ENCODE measurements around the gene SNX5.

Gene SNX5

GRCh38 chr20:17992224-17992637 lies 23.6 kb upstream of the SNX5 start:
- DNase-seq (ENCODE audit: extremely low read depth, low read depth) = no peak
- TF ChIP-seq CTCF (IDR thresholded peaks at IDR 0.05; ENCODE audit: low read depth, low read length) = no peak

- no peak for TF ChIP-seq CTCF (IDR thresholded peaks at IDR 0.05; ENCODE audit: low read depth, low read length)
- no peak for DNase-seq (ENCODE audit: extremely low read depth, low read depth)
Observed at GRCh38 chr20:17990278-17990972, 21.8 kb upstream of the SNX5 start.

- no peak for TF ChIP-seq CTCF (IDR thresholded peaks at IDR 0.05; ENCODE audit: low read depth, low read length)
- no peak for DNase-seq (ENCODE audit: extremely low read depth, low read depth)
Observed at GRCh38 chr20:17987988-17988387, 19.4 kb upstream of the SNX5 start.

- TF ChIP-seq CTCF (IDR thresholded peaks at IDR 0.05; ENCODE audit: low read depth, low read length) = no peak
Observed at GRCh38 chr20:17985388-17986018, 16.9 kb upstream of the SNX5 start.

GRCh38 chr20:17976305-17976704 lies 7.7 kb upstream of the SNX5 start:
- no peak for TF ChIP-seq CTCF (IDR thresholded peaks at IDR 0.05; ENCODE audit: low read depth, low read length)
- no peak for DNase-seq (ENCODE audit: extremely low read depth, low read depth)

More at GRCh38 chr20:17985388-17986018, 16.9 kb upstream of the SNX5 start:
- no peak for DNase-seq (ENCODE audit: extremely low read depth, low read depth)

- no peak for DNase-seq (ENCODE audit: extremely low read depth, low read depth)
- no peak for TF ChIP-seq CTCF (IDR thresholded peaks at IDR 0.05; ENCODE audit: low read depth, low read length)
Observed at GRCh38 chr20:17972121-17972520, 3.5 kb upstream of the SNX5 start.

GRCh38 chr20:17971300-17972013 lies 2.9 kb upstream of the SNX5 start:
- no peak for TF ChIP-seq CTCF (IDR thresholded peaks at IDR 0.05; ENCODE audit: low read depth, low read length)
- no peak for DNase-seq (ENCODE audit: extremely low read depth, low read depth)

Data from AG09319 (cell line).